ENCODE measurements around the gene ZNF81.
A peak's percentile ranks its signal among the peaks of the same experiment; 100 is the strongest.
"Not testable (repeated sequence)": the region's sequence is repeated elsewhere in the genome, so short reads cannot be mapped to it uniquely, and the experiment has no call there.

Gene ZNF81

DNA sequence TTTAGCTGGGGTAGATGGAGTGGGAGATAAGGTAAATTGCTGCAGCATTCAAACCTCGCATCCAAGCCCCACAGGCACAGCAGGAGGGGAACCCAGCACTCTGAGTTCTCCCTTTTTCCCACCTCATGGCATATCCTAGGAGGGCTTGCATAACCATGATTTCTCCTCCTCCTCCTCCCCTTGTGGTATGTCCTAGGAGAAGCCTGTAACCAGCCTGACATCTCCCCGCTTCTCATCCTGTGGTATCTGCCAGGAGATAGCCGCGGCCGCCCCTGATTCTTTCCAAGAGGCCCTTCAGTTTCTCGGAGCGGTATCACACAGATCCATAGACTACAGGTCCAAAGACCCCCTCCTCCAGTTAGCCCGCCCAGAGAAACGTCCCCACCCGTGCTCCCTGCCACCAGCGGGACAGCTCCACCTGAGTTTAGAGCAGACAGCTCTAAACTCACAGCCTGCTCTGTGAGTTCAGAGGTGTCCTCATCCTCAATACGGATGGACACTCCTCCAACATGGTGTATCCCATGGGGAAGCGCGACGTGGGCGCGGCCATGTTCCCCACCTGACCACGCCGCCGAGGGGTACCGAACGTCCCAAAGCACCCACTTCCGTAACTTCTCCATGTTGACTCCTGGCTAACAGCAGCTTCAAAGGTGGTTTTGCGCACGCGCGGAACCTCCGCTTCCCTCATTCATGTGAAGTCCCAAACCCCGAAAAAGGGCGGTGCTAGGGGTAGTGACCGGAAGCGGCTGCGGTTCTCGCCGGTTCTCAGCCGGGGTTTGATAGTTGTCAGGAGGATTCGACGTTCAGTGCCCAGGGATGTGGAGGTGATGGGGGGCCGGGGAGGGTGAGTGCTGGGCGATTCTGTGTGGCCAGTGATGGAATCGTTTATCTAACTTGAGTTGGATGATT lies at the start of gene ZNF81:
Gene ZNF81, plus strand, starts transcription at position 739 of the 909 bp plus-strand sequence. CDS start 9,366 bp downstream, outside the sequence.
- TF ChIP-seq, protein P1, sequence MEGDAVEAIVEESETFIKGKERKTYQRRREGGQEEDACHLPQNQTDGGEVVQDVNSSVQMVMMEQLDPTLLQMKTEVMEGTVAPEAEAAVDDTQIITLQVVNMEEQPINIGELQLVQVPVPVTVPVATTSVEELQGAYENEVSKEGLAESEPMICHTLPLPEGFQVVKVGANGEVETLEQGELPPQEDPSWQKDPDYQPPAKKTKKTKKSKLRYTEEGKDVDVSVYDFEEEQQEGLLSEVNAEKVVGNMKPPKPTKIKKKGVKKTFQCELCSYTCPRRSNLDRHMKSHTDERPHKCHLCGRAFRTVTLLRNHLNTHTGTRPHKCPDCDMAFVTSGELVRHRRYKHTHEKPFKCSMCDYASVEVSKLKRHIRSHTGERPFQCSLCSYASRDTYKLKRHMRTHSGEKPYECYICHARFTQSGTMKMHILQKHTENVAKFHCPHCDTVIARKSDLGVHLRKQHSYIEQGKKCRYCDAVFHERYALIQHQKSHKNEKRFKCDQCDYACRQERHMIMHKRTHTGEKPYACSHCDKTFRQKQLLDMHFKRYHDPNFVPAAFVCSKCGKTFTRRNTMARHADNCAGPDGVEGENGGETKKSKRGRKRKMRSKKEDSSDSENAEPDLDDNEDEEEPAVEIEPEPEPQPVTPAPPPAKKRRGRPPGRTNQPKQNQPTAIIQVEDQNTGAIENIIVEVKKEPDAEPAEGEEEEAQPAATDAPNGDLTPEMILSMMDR (IDR thresholded peaks at IDR 0.05; ENCODE audit: borderline replicate concordance, control extremely low read depth, extremely low read depth, insufficient read depth, missing control alignments): no peak
- DNase-seq (ENCODE audit: low spot score): peak; percentile 83
- in situ Hi-C loops (cut with MboI; ENCODE audit: low sequenced_read_pairs, unreplicated experiment): loop anchor here (10.0 kb wide), 1 partner anchor 188 kb away; no protein-coding TSS in a partner anchor

DNA sequence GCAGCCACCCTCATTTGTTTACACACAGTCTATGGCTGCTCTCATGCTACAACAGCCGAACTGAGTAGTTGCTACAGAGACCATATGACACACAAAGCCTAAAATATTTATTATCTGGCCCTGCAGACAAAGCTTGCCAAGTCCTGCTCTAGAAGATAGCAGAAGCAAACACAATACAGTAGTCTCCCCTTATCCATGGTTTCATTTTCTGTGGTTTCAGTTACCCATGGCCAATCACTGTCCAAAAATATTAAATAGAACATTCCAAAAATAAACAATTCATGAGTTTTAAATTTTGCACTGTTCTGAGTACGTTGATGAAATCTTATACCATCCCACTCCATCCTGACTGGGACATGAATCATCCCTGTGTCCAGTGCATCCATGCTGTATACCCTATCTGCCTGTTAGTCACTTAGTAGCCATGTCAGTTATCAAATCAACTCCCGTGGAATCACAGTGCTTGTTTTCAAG lies 40.2 kb upstream of the ZNF81 start:
- no peak for DNase-seq (ENCODE audit: low spot score)
- TF ChIP-seq, protein P1 (IDR thresholded peaks at IDR 0.05; ENCODE audit: borderline replicate concordance, control extremely low read depth, extremely low read depth, insufficient read depth, missing control alignments): no peak
- in situ Hi-C loops (cut with MboI; ENCODE audit: low sequenced_read_pairs, unreplicated experiment): no loop called here

DNA sequence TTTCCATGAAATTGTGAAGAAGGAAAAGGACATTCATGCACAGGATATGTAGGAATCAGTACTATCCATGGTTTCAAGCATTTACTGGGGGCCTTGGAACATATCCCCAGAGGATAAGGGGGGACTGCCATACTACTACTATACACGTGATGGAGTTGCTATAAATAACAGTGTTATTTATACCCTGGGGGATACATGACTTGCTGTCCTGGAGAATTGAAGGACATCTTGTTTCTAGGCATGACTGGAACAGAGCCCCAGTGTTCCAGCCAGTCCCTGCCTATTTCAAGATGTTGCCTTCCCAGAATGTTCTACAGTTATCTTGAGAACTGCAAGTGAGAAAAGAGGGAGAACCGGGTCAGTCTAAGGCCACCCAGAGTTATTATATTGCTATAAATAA lies 39.6 kb upstream of the ZNF81 start:
- no peak for DNase-seq (ENCODE audit: low spot score)
- TF ChIP-seq, protein P1 (IDR thresholded peaks at IDR 0.05; ENCODE audit: borderline replicate concordance, control extremely low read depth, extremely low read depth, insufficient read depth, missing control alignments): no peak
- in situ Hi-C loops (cut with MboI; ENCODE audit: low sequenced_read_pairs, unreplicated experiment): no loop called here

DNA sequence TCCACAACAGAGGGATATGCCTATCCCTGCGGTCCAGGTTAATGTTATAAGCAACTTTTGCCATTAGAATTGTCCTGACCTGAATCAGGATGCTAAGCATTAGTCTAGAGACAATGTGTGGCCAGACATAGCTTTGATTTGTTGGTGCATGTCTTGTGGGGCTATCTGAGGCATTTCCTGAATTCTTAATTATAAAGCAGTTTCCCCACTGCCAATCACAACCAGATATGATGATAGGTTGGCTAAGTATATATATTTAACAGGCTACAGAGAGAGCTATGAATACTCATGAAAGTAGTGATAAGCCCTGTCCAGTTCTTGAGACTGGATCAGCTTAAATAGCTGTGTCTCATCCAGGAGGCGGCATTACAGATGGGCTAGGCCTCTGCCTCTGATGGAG lies 37.8 kb upstream of the ZNF81 start:
- TF ChIP-seq, protein P1 (IDR thresholded peaks at IDR 0.05; ENCODE audit: borderline replicate concordance, control extremely low read depth, extremely low read depth, insufficient read depth, missing control alignments): no peak
- no peak for DNase-seq (ENCODE audit: low spot score)
- in situ Hi-C loops (cut with MboI; ENCODE audit: low sequenced_read_pairs, unreplicated experiment): no loop called here

DNA sequence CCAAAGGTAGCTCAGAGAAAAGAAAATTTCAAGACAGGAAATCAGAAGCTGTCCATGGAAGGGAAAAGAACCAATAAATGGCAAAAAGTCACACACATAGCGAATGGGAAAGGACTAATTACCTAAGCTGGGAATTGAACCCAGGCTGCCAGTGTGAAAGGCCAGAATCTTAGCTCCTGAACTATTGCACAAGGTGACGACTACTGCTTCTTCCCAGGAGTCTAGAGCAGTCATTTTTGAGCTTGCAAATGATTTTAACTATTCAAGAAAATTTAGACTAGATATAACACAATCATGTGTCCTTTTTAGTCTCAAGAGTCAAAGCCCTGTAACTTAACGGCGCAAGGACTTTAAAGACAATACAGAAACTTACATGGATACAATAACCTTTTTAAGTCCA lies 34.1 kb upstream of the ZNF81 start:
- TF ChIP-seq, protein P1 (IDR thresholded peaks at IDR 0.05; ENCODE audit: borderline replicate concordance, control extremely low read depth, extremely low read depth, insufficient read depth, missing control alignments): no peak
- in situ Hi-C loops (cut with MboI; ENCODE audit: low sequenced_read_pairs, unreplicated experiment): no loop called here
- no peak for DNase-seq (ENCODE audit: low spot score)

DNA sequence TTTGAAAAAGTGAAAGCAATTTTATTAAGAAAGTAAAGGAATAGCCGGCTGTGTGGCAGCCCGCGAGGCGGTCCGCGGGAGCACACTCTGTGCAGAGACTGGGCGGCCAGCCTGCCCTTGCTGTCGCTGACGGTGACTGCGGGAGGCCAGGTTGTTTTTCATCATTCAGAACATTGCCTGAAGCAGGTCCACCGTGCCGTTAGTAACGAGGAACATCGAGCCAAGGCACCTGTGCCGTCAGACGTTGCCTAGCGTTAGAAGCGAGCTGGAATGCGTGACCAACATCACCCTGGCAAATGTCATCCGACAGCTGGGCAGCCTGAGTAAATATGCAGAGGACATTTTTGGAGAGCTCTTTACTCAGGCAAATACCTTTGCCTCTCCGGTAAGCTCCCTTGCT lies 33.6 kb upstream of the ZNF81 start:
- in situ Hi-C loops (cut with MboI; ENCODE audit: low sequenced_read_pairs, unreplicated experiment); DNase-seq (ENCODE audit: low spot score): not testable (repeated sequence)

DNA sequence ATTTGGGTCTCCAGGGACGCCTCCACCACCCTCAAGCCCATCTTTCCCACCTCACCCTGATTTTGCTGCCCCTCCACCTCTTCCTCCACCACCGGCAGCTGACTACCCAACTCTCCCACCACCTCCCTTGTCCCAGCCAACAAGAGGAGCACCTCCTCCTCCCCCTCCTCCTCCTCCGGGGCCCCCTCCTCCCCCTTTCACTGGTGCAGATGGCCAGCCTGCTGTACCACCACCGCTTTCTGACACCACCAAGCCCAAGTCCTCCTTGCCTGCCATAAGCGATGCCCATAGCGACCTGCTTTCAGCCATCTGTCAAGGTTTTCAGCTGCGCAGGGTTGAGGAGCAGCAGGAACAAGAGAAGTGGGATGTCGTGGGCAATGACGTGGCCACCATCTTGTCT lies 32.4 kb upstream of the ZNF81 start:
- in situ Hi-C loops (cut with MboI; ENCODE audit: low sequenced_read_pairs, unreplicated experiment): no loop called here

DNA sequence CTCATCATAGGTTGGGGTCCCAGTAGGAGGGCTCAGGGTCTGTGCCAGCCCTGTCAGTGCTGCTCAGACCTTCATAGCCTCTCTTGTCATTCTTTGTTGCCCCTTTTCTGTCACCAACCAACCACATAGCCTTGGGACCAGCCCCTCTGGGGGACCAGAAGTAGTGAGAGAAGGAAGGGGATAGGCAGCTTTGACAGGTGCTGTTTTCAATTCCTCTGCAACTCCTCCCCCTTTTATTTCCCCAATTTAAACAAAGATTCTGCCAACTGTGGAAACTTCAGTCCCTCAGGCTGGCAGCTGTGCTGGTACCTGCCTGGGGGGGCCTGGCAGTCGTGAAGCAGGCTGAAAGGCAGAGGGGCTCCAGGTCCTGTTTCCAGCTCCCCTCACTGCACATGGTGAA lies 30.9 kb upstream of the ZNF81 start:
- in situ Hi-C loops (cut with MboI; ENCODE audit: low sequenced_read_pairs, unreplicated experiment); DNase-seq (ENCODE audit: low spot score): not testable (repeated sequence)

More for the DNA sequence above, 32.4 kb upstream of the ZNF81 start:
- DNase-seq (ENCODE audit: low spot score): no peak
- TF ChIP-seq, protein P1 (IDR thresholded peaks at IDR 0.05; ENCODE audit: borderline replicate concordance, control extremely low read depth, extremely low read depth, insufficient read depth, missing control alignments): no peak

DNA sequence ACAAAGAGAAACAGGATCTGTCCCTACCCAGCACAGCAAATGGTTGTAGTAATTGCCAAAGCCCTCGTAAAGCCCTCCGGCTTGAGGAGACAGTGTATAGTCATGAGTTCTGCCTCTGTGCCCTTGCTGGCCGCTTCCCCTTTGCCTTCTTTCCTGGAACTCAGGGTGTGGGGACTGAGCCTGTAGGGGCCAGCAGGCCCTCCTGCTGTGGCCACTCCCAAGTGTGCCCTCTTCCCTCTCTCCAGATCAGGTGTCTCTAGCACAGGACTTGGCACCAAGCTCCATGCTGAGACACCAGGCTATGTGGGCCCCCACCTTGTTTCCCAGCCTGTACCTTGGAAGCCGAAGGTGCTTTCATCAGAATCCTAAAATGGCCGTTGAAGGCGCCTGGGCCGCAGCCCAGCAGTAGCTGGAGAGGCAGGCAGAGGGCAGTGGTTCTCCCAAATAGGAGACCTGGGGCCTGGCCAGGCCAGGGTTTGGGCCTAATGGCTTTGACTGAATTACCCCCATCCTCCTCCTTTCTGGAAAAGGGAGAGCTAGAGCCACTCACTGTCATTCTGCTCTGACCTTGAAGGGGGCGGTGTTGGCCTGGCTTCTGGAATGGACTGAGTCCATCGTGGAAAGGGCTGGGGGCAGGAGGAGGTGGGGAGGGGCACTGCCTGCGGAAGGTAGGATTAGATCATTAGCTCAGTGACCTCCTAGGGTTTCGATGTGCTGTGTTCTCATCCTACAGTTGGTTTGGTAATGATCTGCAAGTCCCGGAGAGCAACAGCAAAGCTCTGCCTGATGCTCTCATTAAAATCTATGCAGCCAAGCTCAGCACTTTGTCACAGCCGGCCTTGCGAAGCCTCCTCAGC lies 30.1 kb upstream of the ZNF81 start:
- in situ Hi-C loops (cut with MboI; ENCODE audit: low sequenced_read_pairs, unreplicated experiment); DNase-seq (ENCODE audit: low spot score): not testable (repeated sequence)

DNA sequence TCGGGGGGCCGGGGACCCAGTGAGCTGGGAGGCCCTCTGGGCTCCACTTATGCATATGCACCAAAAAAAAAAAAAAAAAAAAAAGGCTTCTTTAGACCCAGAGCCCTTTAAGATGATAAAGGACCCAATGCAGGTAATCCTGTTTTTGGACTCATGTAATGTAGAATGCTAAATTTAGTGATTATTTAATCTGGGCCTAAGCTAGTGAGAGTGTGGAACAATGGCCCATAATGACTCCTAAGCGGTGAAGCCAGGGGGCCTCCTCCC lies 29.5 kb upstream of the ZNF81 start:
- DNase-seq (ENCODE audit: low spot score); in situ Hi-C loops (cut with MboI; ENCODE audit: low sequenced_read_pairs, unreplicated experiment): not testable (repeated sequence)
